A549 (cell line): ENCODE measurements around the gene MCM10. TPM values are rescaled to one million over a fixed set of nuclear protein-coding genes. Genes with fewer than 3 reads are reported as not detected.

Experiments used
- ATAC-seq, 2 experiments: fragments of 200-7000 bp in 1 of 2; fragments of >200 bp in 1 of 2; cut with Nextera tagmentation in 1 of 2; cut with Tn5 transposase in 1 of 2; 3 replicates each; pipeline versions ENCODE4 v1.8.0 to v1.9.1; 2018 to 2020; ENCODE audit warnings: mild to moderate bottlenecking in 1 of 2, moderate library complexity in 1 of 2
- CTCF ChIA-PET: fragments of 300-600 bp; sonication (Branson Sonifier 250); formaldehyde crosslinking; extraction: SDS; loops from one replicate; lab custom pipeline; 2021; ENCODE audit warnings: antibody characterized with exemption, inconsistent platforms; lab: Yijun Ruan, JAX
- POLR2A ChIA-PET: fragments of 350-600 bp; formaldehyde crosslinking; extraction: SDS; loops from one replicate; lab custom pipeline; 2021; ENCODE audit warnings: antibody characterized with exemption, inconsistent platforms; lab: Yijun Ruan, JAX
- DNase-seq, 2 experiments: peaks; one replicate each; pipeline versions ENCODE4 v3.0.0 to v3.0.0-alpha.2; 2011 to 2016; ENCODE audit warnings: low read depth in 1 of 2, low spot score in 1 of 2
- FAIRE-seq: peaks from 2 replicates; lab custom pipeline; 2011; peaks lifted over from hg19 to GRCh38; lab: Jason Lieb, UNC
- H3K27ac ChIP-seq, 2 experiments: fragments of >200 bp; sonication (Bioruptor Twin); formaldehyde crosslinking; 3 replicates each; pipeline ENCODE4 v1.5.1; 2016 to 2017
- H3K4me1 ChIP-seq: fragments of >200 bp; sonication (Bioruptor Twin); formaldehyde crosslinking; 3 replicates; pipeline ENCODE4 v1.6.1; 2016
- H3K4me2 ChIP-seq: fragments of >200 bp; sonication (Bioruptor Twin); formaldehyde crosslinking; 3 replicates; pipeline ENCODE4 v1.6.1; 2016
- H3K4me3 ChIP-seq: fragments of >200 bp; sonication (Bioruptor Twin); formaldehyde crosslinking; 3 replicates; pipeline ENCODE4 v1.5.1; 2016
- H3K9me3 ChIP-seq: fragments of >200 bp; sonication (Bioruptor Twin); formaldehyde crosslinking; 3 replicates; pipeline ENCODE4 v1.6.1; 2016
- ATOH8 ChIP-seq: fragments of 250-450 bp; sonication (Bioruptor Pico); IDR thresholded peaks from 2 replicates; pipeline ENCODE4 v1.5.0; 2020; ENCODE audit warnings: low read depth, mild to moderate bottlenecking, moderate library complexity
- BCL3 ChIP-seq: fragments of >200 bp; sonication (Bioruptor Twin); formaldehyde crosslinking; IDR thresholded peaks from 3 replicates; pipeline ENCODE4 v1.6.1; 2016
- CEBPB ChIP-seq, 2 experiments: fragments of >200 bp in 1 of 2; sonication (Bioruptor Twin) in 1 of 2; formaldehyde crosslinking in 1 of 2; IDR thresholded peaks; 2 replicates each; pipeline ENCODE4 v1.6.1; 2012 to 2016
- CHD2 ChIP-seq: fragments of 150-350 bp; IDR thresholded peaks from 2 replicates; pipeline ENCODE4 v1.6.1; 2014; ENCODE audit warnings: low read length; ENCODE audit not compliant: partially characterized antibody
- CHD4 ChIP-seq: fragments of 200-600 bp; sonication (generic); IDR thresholded peaks from 2 replicates; pipeline ENCODE4 v1.6.1; 2016; ENCODE audit warnings: antibody characterized with exemption, mild to moderate bottlenecking, borderline replicate concordance
- E2F6 ChIP-seq: IDR thresholded peaks from 2 replicates; pipeline ENCODE4 v1.6.1; 2012; ENCODE audit warnings: low read depth, borderline replicate concordance
- EHF ChIP-seq: fragments of 250-450 bp; sonication (Bioruptor Pico); IDR thresholded peaks from 2 replicates; pipeline ENCODE4 v1.5.0; 2020; ENCODE audit warnings: mild to moderate bottlenecking
- FOSB ChIP-seq: fragments of 250-450 bp; sonication (Bioruptor Pico); IDR thresholded peaks from 2 replicates; pipeline ENCODE4 v1.5.0; 2020; ENCODE audit warnings: mild to moderate bottlenecking, moderate library complexity
- HES2 ChIP-seq: fragments of >200 bp; sonication (Bioruptor Twin); formaldehyde crosslinking; IDR thresholded peaks from 2 replicates; pipeline ENCODE4 v1.6.1; 2016
- HOXA7 ChIP-seq: fragments of 250-450 bp; sonication (Bioruptor Pico); IDR thresholded peaks from 2 replicates; pipeline ENCODE4 v1.5.0; 2020; ENCODE audit warnings: mild to moderate bottlenecking, moderate library complexity
- KDM1A ChIP-seq: fragments of 200-600 bp; sonication (generic); IDR thresholded peaks from 2 replicates; pipeline ENCODE4 v1.6.1; 2016; ENCODE audit warnings: low read depth, mild to moderate bottlenecking
- NPAS2 ChIP-seq: fragments of 250-450 bp; sonication (Bioruptor Pico); IDR thresholded peaks from 2 replicates; pipeline ENCODE4 v1.8.0; 2022; ENCODE audit warnings: mild to moderate bottlenecking, moderate library complexity, borderline replicate concordance
- RARB ChIP-seq: fragments of 250-450 bp; sonication (Bioruptor Pico); IDR thresholded peaks from 2 replicates; pipeline ENCODE4 v1.8.0; 2021; ENCODE audit warnings: mild to moderate bottlenecking, moderate library complexity
- REST ChIP-seq: fragments of 200-600 bp; sonication (generic); IDR thresholded peaks from 2 replicates; pipeline ENCODE4 v1.6.1; 2016; ENCODE audit warnings: antibody characterized with exemption, mild to moderate bottlenecking, moderate library complexity
- SREBF2 ChIP-seq: fragments of 450-650 bp; IDR thresholded peaks from 2 replicates; pipeline ENCODE4 v1.6.1; 2014; ENCODE audit warnings: mild to moderate bottlenecking, moderate library complexity
- USF2 ChIP-seq: fragments of 450-650 bp; IDR thresholded peaks from 2 replicates; pipeline ENCODE4 v1.6.1; 2014; ENCODE audit warnings: antibody characterized with exemption
- ZC3H11A ChIP-seq: fragments of 450-650 bp; IDR thresholded peaks from 2 replicates; pipeline ENCODE4 v1.6.1; 2014; ENCODE audit warnings: antibody characterized with exemption, mild to moderate bottlenecking
- ZFP36 ChIP-seq: fragments of 450-650 bp; IDR thresholded peaks from 2 replicates; pipeline ENCODE4 v1.6.1; 2014; ENCODE audit warnings: borderline replicate concordance; ENCODE audit not compliant: partially characterized antibody
- WGBS: methylation state at CpG from one replicate; pipeline ENCODE4 v1.1.6; 2017; ENCODE audit errors: missing lambda C conversion rate; 5-methylcytosine and 5-hydroxymethylcytosine counted together
- polyA plus RNA-seq, 4 experiments: library from polyadenylated mRNA; depleted of rRNA in 3 of 4; stranded (reverse); fragments of >200 nt; fragmentation: RNase III in 1 of 4; extraction: RNeasy Plus Mini Kit Qiagen cat#74134 plus additional on column Dnase treatment in 1 of 4; gene quantifications; 2 replicates in 3 of 4; 3 replicates in 1 of 4; pipeline ENCODE4 v1.2.3, GENCODE V29; 2011 to 2017

The MCM10 gene
- polyA plus RNA-seq, 2 of the 4 experiments (the other 2 are of a cell fraction), result 24.3 to 24.4 TPM

GRCh38 chr10:13191362-13191761 is 30.0 kb downstream of the MCM10 start:
- ATAC-seq, result no peak
- TF ChIP-seq HES2, result no peak
- no peak for TF ChIP-seq CHD4
- no peak for TF ChIP-seq E2F6
- no peak for TF ChIP-seq EHF (CRISPR knock-in tag)
- no peak for TF ChIP-seq ZC3H11A
- no peak for TF ChIP-seq FOSB (CRISPR knock-in tag)
- TF ChIP-seq USF2, result no peak
- no peak for TF ChIP-seq RARB (CRISPR knock-in tag)
- no peak for TF ChIP-seq REST
- no peak for TF ChIP-seq BCL3
- TF ChIP-seq CHD2, result no peak
- no peak for TF ChIP-seq ATOH8
- TF ChIP-seq ZFP36, result no peak
- TF ChIP-seq SREBF2, result no peak
- no peak for TF ChIP-seq HOXA7
- TF ChIP-seq KDM1A, result no peak
- H3K4me1 ChIP-seq, result no peaks in the 10 kb centered on the region
- no peak overlapping the region for H3K4me3 ChIP-seq
- ChIA-PET POLR2A (no interaction called here), CTCF (interaction anchor here (0.5 to 1.7 kb wide), 2 partner anchors 15 to 1412 kb away, joined by 4 to 9 read pairs; no protein-coding TSS in a partner anchor)
- no peak for DNase-seq
- no peak for FAIRE-seq
- H3K27ac ChIP-seq, result no peak overlapping the region
- H3K4me2 ChIP-seq, result no peak overlapping the region
- 0 out of 3 replicates have a peak, but pooled peaks cover 4% of the 10 kb centered on the region for H3K9me3 ChIP-seq
- WGBS, result 95% methylated on average over 5 of the region's 5 CpGs

GRCh38 chr10:13193637-13194036 is 32.3 kb downstream of the MCM10 start:
- no peak overlapping the region for H3K27ac ChIP-seq
- FAIRE-seq (no peak), DNase-seq (no peak), ATAC-seq (no peak)
- no peaks in the 10 kb centered on the region for H3K4me1 ChIP-seq
- no peak overlapping the region for H3K4me3 ChIP-seq
- POLR2A ChIA-PET, result interaction anchor here (0.6 kb wide), 1 partner anchor 89 kb away, joined by 6 read pairs; no protein-coding TSS in a partner anchor
- H3K9me3 ChIP-seq, result no peaks in the 10 kb centered on the region
- 0 out of 4 replicates have a peak, but pooled peaks of 1 of the 2 experiments have one; percentile 14 for TF ChIP-seq CEBPB (IDR thresholded peaks at IDR 0.05)
- TF ChIP-seq NPAS2 (CRISPR knock-in tag), result no peak
- no peak overlapping the region for H3K4me2 ChIP-seq
- CTCF ChIA-PET, result interaction anchor here (0.7 to 1.1 kb wide), 3 partner anchors 31 to 134 kb away, joined by 3 read pairs; no protein-coding TSS in a partner anchor
- WGBS, result 91% methylated on average over 7 of the region's 7 CpGs
